Keratinocyte (primary cell): ENCODE measurements around the gene TMEM208. TPM values are rescaled to one million over a fixed set of nuclear protein-coding genes. Genes with fewer than 3 reads are reported as not detected.

ENCODE experiments used
- DNase-seq: peaks from one replicate; pipeline ENCODE4 v3.0.0-alpha.2; 2011; ENCODE audit warnings: low read depth, missing footprints, low spot score
- FAIRE-seq: peaks from 2 replicates; lab custom pipeline; 2011; peaks lifted over from hg19 to GRCh38; lab: Jason Lieb, UNC
- H2AFZ ChIP-seq: 2 replicates; pipeline ENCODE4 v1.6.0; 2012; ENCODE audit warnings: low read length, control low read depth, inconsistent platforms; ENCODE audit not compliant: control insufficient read depth
- H3K27ac ChIP-seq: 2 replicates; pipeline ENCODE4 v1.5.1; 2011; ENCODE audit warnings: low read length; ENCODE audit not compliant: control insufficient read depth, insufficient read depth
- H3K27me3 ChIP-seq: 3 replicates; pipeline ENCODE4 v1.6.0; 2011; ENCODE audit warnings: low read length; ENCODE audit not compliant: control insufficient read depth, insufficient read depth; ENCODE audit errors: extremely low read depth
- H3K36me3 ChIP-seq, 2 experiments: 2 replicates in 1 of 2; 3 replicates in 1 of 2; pipeline ENCODE4 v1.5.1; 2011; ENCODE audit warnings: low read length in 2 of 2, mild to moderate bottlenecking in 1 of 2; ENCODE audit not compliant: control insufficient read depth in 2 of 2, insufficient read depth in 2 of 2; ENCODE audit errors: extremely low read depth in 1 of 2
- H3K4me1 ChIP-seq: 3 replicates; pipeline ENCODE4 v1.5.1; 2011; ENCODE audit warnings: low read length; ENCODE audit not compliant: control insufficient read depth, insufficient read depth; ENCODE audit errors: extremely low read depth
- H3K4me2 ChIP-seq: 3 replicates; pipeline ENCODE4 v1.6.0; 2011; ENCODE audit warnings: low read depth, low read length; ENCODE audit not compliant: control insufficient read depth, insufficient read depth; ENCODE audit errors: extremely low read depth
- H3K4me3 ChIP-seq, 3 experiments: fragments of 200-600 bp in 1 of 3; sonication (generic) in 1 of 3; 2 replicates in 2 of 3; 3 replicates in 1 of 3; pipeline ENCODE4 v1.5.1; 2011 to 2016; ENCODE audit warnings: low read length in 3 of 3, mild to moderate bottlenecking in 3 of 3, control low read depth in 2 of 3, inconsistent platforms in 1 of 3, low read depth in 1 of 3, mixed read lengths in 1 of 3, mixed run types in 1 of 3, moderate library complexity in 1 of 3; ENCODE audit not compliant: control insufficient read depth in 2 of 3, insufficient read depth in 2 of 3; ENCODE audit errors: extremely low read depth in 1 of 3
- H3K79me2 ChIP-seq: 2 replicates; pipeline ENCODE4 v1.6.0; 2012; ENCODE audit warnings: low read length; ENCODE audit not compliant: control insufficient read depth, insufficient read depth
- H3K9ac ChIP-seq: 3 replicates; pipeline ENCODE4 v1.6.0; 2011; ENCODE audit warnings: low read length; ENCODE audit not compliant: control insufficient read depth, insufficient read depth; ENCODE audit errors: extremely low read depth
- H3K9me1 ChIP-seq: 3 replicates; pipeline ENCODE4 v1.6.0; 2011; ENCODE audit warnings: low read length; ENCODE audit not compliant: control insufficient read depth, insufficient read depth; ENCODE audit errors: extremely low read depth
- H3K9me3 ChIP-seq: 2 replicates; pipeline ENCODE4 v1.5.1; 2012; ENCODE audit warnings: low read depth, low read length; ENCODE audit not compliant: control insufficient read depth
- H4K20me1 ChIP-seq: 3 replicates; pipeline ENCODE4 v1.6.0; 2011; ENCODE audit warnings: low read length; ENCODE audit not compliant: control insufficient read depth, insufficient read depth; ENCODE audit errors: extremely low read depth
- CTCF ChIP-seq, 3 experiments: IDR thresholded peaks in 1 of 3; conservative IDR thresholded peaks in 1 of 3; optimal IDR thresholded peaks in 1 of 3; 2 replicates in 2 of 3; 3 replicates in 1 of 3; pipeline versions ENCODE3 to v1.5.1; 2011; ENCODE audit warnings: low read length in 3 of 3, mild to moderate bottlenecking in 3 of 3, moderate library complexity in 2 of 3, control low read depth in 1 of 3, inconsistent platforms in 1 of 3; ENCODE audit not compliant: insufficient read depth in 2 of 3; ENCODE audit errors: extremely low read depth in 1 of 3
- EZH2 ChIP-seq: IDR thresholded peaks from one replicate; pipeline ENCODE4 v1.6.1; 2012; ENCODE audit warnings: inconsistent platforms, mild to moderate bottlenecking, low read length, moderate library complexity
- dilution Hi-C: fragments of 300-500 bp; cut with MboI; formaldehyde crosslinking; loops from one replicate; pipeline ENCODE4 v1.7.0; 2020; ENCODE audit warnings: low sequenced_read_pairs; ENCODE audit not compliant: extremely low pct_ligation_motif_present
- polyA plus RNA-seq, 5 experiments: library from polyadenylated mRNA; depleted of rRNA in 3 of 5; stranded (reverse) in 3 of 5; stranded (forward) in 1 of 5; unstranded in 1 of 5; fragments of >200 nt; gene quantifications; 1 replicate in 1 of 5; 2 replicates in 3 of 5; 3 replicates in 1 of 5; pipeline versions ENCODE4 v1.2.1 to v1.2.3, GENCODE V29; 2011 to 2012; ENCODE audit warnings: missing spikeins in 2 of 5, low read depth in 1 of 5, low replicate concordance in 1 of 5

TMEM208 gene
- polyA plus RNA-seq, 1 donor (not counting 4 experiments of a cell fraction or from before 2014, with no cell fraction given), result 44.9 TPM

- Histone ChIP-seq H3K4me1 (peaks cover 41% of the 10 kb centered on the region), H2AFZ (no peak overlapping the region), H4K20me1 (no peaks in the 10 kb centered on the region), H3K4me2 (no peak overlapping the region), H3K9me3 (no peaks in the 10 kb centered on the region), H3K27ac (no peak overlapping the region), H3K4me3 (no peak overlapping the region), H3K9me1 (peaks cover 2% of the 10 kb centered on the region), H3K79me2 (peaks cover 17% of the 10 kb centered on the region), H3K27me3 (no peaks in the 10 kb centered on the region), H3K36me3 (peaks cover 25 to 29% of the 10 kb centered on the region in 2 experiments), H3K9ac (no peak overlapping the region)
- FAIRE-seq, result no peak
- no peak for DNase-seq
- TF ChIP-seq CTCF (optimal IDR thresholded peaks at IDR 0.05 in 1 of 3, IDR thresholded peaks at IDR 0.05 in 1 of 3, conservative IDR thresholded peaks at IDR 0.05 in 1 of 3; ENCODE audit: extremely low read depth in 1 of 3, insufficient read depth in 2 of 3, low read length in 3 of 3), result no peak
- no peak for TF ChIP-seq EZH2
- dilution Hi-C loops, result no loop called here
Measured at GRCh38 chr16:67238278-67238575, 11.3 kb downstream of the TMEM208 start.

GRCh38 chr16:67238806-67239470 lies 12.0 kb downstream of the TMEM208 start:
- peaks cover 25 to 26% of the 10 kb centered on the region in 2 experiments for H3K36me3 ChIP-seq
- peaks cover 2% of the 10 kb centered on the region for H3K9me1 ChIP-seq
- no peak overlapping the region for H3K4me2 ChIP-seq
- no peaks in the 10 kb centered on the region for H4K20me1 ChIP-seq
- TF ChIP-seq CTCF (optimal IDR thresholded peaks at IDR 0.05 in 1 of 3, IDR thresholded peaks at IDR 0.05 in 1 of 3, conservative IDR thresholded peaks at IDR 0.05 in 1 of 3; ENCODE audit: extremely low read depth in 1 of 3, insufficient read depth in 2 of 3, low read length in 3 of 3) (no peak), EZH2 (no peak)
- no peak overlapping the region for H3K4me3 ChIP-seq
- peaks cover 23% of the 10 kb centered on the region for H3K79me2 ChIP-seq
- no peak overlapping the region for H3K27ac ChIP-seq
- H3K4me1 ChIP-seq, result peaks cover 48% of the 10 kb centered on the region
- no peaks in the 10 kb centered on the region for H3K9me3 ChIP-seq
- dilution Hi-C loops, result no loop called here
- H3K9ac ChIP-seq, result no peak overlapping the region
- FAIRE-seq (no peak), DNase-seq (no peak)
- H2AFZ ChIP-seq, result no peak overlapping the region
- no peaks in the 10 kb centered on the region for H3K27me3 ChIP-seq
